SK-N-SH treated with all-trans-retinoic acid at 6 μM for 48 hours (cell line): ENCODE data around the gene ATXN10.

Experiments used
- ARNTL ChIP-seq: fragments of 450-650 bp; formaldehyde crosslinking; IDR thresholded peaks from 2 replicates; pipeline ENCODE4 v1.5.0; 2020; ENCODE audit warnings: low read depth, mild to moderate bottlenecking, moderate library complexity, borderline replicate concordance
- ISL1 ChIP-seq: fragments of 250-450 bp; sonication (Bioruptor Pico); IDR thresholded peaks from 2 replicates; pipeline ENCODE4 v2.1.2; 2022; ENCODE audit warnings: mild to moderate bottlenecking, moderate library complexity
- OSR1 ChIP-seq: fragments of 250-450 bp; sonication (Bioruptor Pico); IDR thresholded peaks from 2 replicates; pipeline ENCODE4 v1.8.0; 2022; ENCODE audit warnings: moderate library complexity, mild to moderate bottlenecking, inconsistent platforms
- PPARA ChIP-seq: fragments of 250-450 bp; sonication (Bioruptor Pico); IDR thresholded peaks from 2 replicates; pipeline ENCODE4 v1.5.0; 2020; ENCODE audit warnings: mild to moderate bottlenecking, borderline replicate concordance
- RARB ChIP-seq: fragments of 250-450 bp; sonication (Bioruptor Pico); IDR thresholded peaks from 2 replicates; pipeline ENCODE4 v1.8.0; 2021; ENCODE audit warnings: mild to moderate bottlenecking, moderate library complexity
- TOX ChIP-seq: fragments of 250-450 bp; sonication (Bioruptor Pico); IDR thresholded peaks from 2 replicates; pipeline ENCODE4 v1.8.0; 2021; ENCODE audit warnings: mild to moderate bottlenecking, moderate library complexity, borderline replicate concordance
- ZC3H10 ChIP-seq: fragments of 250-450 bp; sonication (Bioruptor Pico); IDR thresholded peaks from 2 replicates; pipeline ENCODE4 v1.5.1; 2021; ENCODE audit warnings: mild to moderate bottlenecking, moderate library complexity
- ZFP3 ChIP-seq: fragments of 250-450 bp; sonication (Bioruptor Pico); IDR thresholded peaks from 2 replicates; pipeline ENCODE4 v1.5.0; 2020; ENCODE audit warnings: mild to moderate bottlenecking, moderate library complexity
- ZFP30 ChIP-seq: fragments of 450-650 bp; formaldehyde crosslinking; IDR thresholded peaks from 2 replicates; pipeline ENCODE4 v1.5.0; 2022; ENCODE audit warnings: mild to moderate bottlenecking, moderate library complexity
- ZNF8 ChIP-seq: fragments of 450-650 bp; formaldehyde crosslinking; IDR thresholded peaks from 2 replicates; pipeline ENCODE4 v1.5.0; 2020; ENCODE audit warnings: mild to moderate bottlenecking, moderate library complexity
- TF ChIP-seq, protein P1 (sequence below): fragments of 250-450 bp; sonication (Bioruptor Pico); IDR thresholded peaks from 2 replicates; pipeline ENCODE4 v1.5.1; 2020; ENCODE audit warnings: low read depth, mild to moderate bottlenecking, moderate library complexity
- TF ChIP-seq, protein P2 (sequence below): fragments of 250-450 bp; sonication (Bioruptor Pico); IDR thresholded peaks from 2 replicates; pipeline ENCODE4 v1.8.0; 2021; ENCODE audit warnings: low read depth, mild to moderate bottlenecking, moderate library complexity, borderline replicate concordance
- TF ChIP-seq, protein P3 (sequence below): fragments of 250-450 bp; sonication (Bioruptor Pico); IDR thresholded peaks from 2 replicates; pipeline ENCODE4 v1.8.0; 2020; ENCODE audit warnings: mild to moderate bottlenecking, moderate library complexity, borderline replicate concordance

DNA sequence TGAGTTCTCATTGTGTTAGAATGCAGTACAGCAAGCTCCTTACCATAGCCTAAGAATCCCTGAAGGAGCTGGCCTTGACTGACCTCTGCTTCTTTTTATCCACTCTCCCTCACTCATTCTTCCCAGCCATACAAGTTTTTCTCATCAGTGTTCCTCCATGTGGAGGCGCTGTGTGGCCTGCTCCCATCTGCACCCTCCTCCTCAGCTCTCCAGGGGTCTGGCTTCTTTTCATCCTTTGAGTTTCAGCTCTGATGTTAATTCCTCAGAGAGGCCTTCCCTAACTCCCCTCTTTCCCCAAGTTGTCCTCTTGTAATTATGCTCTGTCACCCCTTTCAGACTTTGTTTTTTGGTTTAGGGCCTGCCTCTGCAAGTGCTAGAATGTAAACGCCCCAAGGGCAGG is 160.5 kb downstream of the ATXN10 start:
- TF ChIP-seq ZFP30 (CRISPR knock-in tag) (no peak), ZFP3 (CRISPR knock-in tag) (no peak), ISL1 (CRISPR knock-in tag) (no peak), RARB (CRISPR knock-in tag) (no peak), ARNTL (CRISPR knock-in tag) (no peak), ZNF8 (CRISPR knock-in tag) (no peak), PPARA (CRISPR knock-in tag) (no peak), ZC3H10 (CRISPR knock-in tag) (no peak), TOX (no peak), OSR1 (CRISPR knock-in tag) (no peak)
- TF ChIP-seq, protein P1, sequence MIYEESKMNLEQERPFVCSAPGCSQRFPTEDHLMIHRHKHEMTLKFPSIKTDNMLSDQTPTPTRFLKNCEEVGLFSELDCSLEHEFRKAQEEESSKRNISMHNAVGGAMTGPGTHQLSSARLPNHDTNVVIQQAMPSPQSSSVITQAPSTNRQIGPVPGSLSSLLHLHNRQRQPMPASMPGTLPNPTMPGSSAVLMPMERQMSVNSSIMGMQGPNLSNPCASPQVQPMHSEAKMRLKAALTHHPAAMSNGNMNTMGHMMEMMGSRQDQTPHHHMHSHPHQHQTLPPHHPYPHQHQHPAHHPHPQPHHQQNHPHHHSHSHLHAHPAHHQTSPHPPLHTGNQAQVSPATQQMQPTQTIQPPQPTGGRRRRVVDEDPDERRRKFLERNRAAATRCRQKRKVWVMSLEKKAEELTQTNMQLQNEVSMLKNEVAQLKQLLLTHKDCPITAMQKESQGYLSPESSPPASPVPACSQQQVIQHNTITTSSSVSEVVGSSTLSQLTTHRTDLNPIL (CRISPR knock-in tag) = no peak
- TF ChIP-seq, protein P2, sequence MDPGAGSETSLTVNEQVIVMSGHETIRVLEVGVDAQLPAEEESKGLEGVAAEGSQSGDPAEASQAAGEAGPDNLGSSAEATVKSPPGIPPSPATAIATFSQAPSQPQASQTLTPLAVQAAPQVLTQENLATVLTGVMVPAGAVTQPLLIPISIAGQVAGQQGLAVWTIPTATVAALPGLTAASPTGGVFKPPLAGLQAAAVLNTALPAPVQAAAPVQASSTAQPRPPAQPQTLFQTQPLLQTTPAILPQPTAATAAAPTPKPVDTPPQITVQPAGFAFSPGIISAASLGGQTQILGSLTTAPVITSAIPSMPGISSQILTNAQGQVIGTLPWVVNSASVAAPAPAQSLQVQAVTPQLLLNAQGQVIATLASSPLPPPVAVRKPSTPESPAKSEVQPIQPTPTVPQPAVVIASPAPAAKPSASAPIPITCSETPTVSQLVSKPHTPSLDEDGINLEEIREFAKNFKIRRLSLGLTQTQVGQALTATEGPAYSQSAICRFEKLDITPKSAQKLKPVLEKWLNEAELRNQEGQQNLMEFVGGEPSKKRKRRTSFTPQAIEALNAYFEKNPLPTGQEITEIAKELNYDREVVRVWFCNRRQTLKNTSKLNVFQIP (CRISPR knock-in tag) = no peak
- TF ChIP-seq, protein P3, sequence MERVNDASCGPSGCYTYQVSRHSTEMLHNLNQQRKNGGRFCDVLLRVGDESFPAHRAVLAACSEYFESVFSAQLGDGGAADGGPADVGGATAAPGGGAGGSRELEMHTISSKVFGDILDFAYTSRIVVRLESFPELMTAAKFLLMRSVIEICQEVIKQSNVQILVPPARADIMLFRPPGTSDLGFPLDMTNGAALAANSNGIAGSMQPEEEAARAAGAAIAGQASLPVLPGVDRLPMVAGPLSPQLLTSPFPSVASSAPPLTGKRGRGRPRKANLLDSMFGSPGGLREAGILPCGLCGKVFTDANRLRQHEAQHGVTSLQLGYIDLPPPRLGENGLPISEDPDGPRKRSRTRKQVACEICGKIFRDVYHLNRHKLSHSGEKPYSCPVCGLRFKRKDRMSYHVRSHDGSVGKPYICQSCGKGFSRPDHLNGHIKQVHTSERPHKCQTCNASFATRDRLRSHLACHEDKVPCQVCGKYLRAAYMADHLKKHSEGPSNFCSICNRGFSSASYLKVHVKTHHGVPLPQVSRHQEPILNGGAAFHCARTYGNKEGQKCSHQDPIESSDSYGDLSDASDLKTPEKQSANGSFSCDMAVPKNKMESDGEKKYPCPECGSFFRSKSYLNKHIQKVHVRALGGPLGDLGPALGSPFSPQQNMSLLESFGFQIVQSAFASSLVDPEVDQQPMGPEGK (CRISPR knock-in tag) = no peak
